GM12873 (cell line): ENCODE results near the gene RNF6.

Experiments used
- CTCF ChIP-seq: IDR thresholded peaks from 2 replicates; pipeline ENCODE4 v1.5.1; 2012; ENCODE audit warnings: low read depth, mild to moderate bottlenecking, moderate library complexity, low read length, control low read depth; ENCODE audit not compliant: insufficient read depth; ENCODE audit errors: missing control alignments

RNF6 gene

GRCh38 chr13:26246154-26246553, 24.0 kb upstream of the RNF6 start:
- no peak for TF ChIP-seq CTCF

- TF ChIP-seq CTCF: no peak
Measured at GRCh38 chr13:26236296-26236695, 14.2 kb upstream of the RNF6 start.

- no peak for TF ChIP-seq CTCF
Measured at GRCh38 chr13:26230703-26231102, 8.6 kb upstream of the RNF6 start.

GRCh38 chr13:26229080-26229615, 7.0 kb upstream of the RNF6 start:
- no peak for TF ChIP-seq CTCF

GRCh38 chr13:26228096-26228495, 6.0 kb upstream of the RNF6 start:
- no peak for TF ChIP-seq CTCF

GRCh38 chr13:26227166-26227971, 5.3 kb upstream of the RNF6 start:
- TF ChIP-seq CTCF: no peak

GRCh38 chr13:26225896-26226617, 3.9 kb upstream of the RNF6 start:
- no peak for TF ChIP-seq CTCF
